Measurements from ENCODE around the gene CCDC177. TPM values are rescaled to one million over a fixed set of nuclear protein-coding genes. Genes with fewer than 3 reads are reported as not detected.

CCDC177 gene
- total RNA-seq, 3 donors from 2014 or later = 0.29 to 0.33 TPM; not detected in 1

GRCh38 chr14:69543341-69544115, 31.1 kb downstream of the CCDC177 start:
- H3K36me3 ChIP-seq = no peaks in the 10 kb centered on the region
- peak overlapping the region in 1 of 2 donors; percentile 37 for H3K27ac ChIP-seq
- peak in 1 of 2 donors; percentile 81 for DNase-seq (ENCODE audit: low spot score in 2 of 2)
- TF ChIP-seq CTCF (IDR thresholded peaks at IDR 0.05) (no peak), POLR2AphosphoS5 (IDR thresholded peaks at IDR 0.05) (peak in 1 of 3 donors; percentile 68)
- intact Hi-C loops (cut with DNase I; ENCODE audit: low total_unique reads) = no loop called here
- peaks cover 0 to 9% of the 10 kb centered on the region in 2 donors for H3K27me3 ChIP-seq
- H3K9me3 ChIP-seq = no peaks in the 10 kb centered on the region
- H3K4me1 ChIP-seq = no peaks in the 10 kb centered on the region
- no peak overlapping the region for H3K4me3 ChIP-seq

GRCh38 chr14:69542311-69542710, 32.4 kb downstream of the CCDC177 start:
- Histone ChIP-seq H3K27ac (no peak overlapping the region), H3K4me3 (no peak overlapping the region), H3K4me1 (no peaks in the 10 kb centered on the region), H3K36me3 (no peaks in the 10 kb centered on the region), H3K9me3 (no peaks in the 10 kb centered on the region), H3K27me3 (no peaks in the 10 kb centered on the region)
- no peak for DNase-seq (ENCODE audit: low spot score in 2 of 2)
- intact Hi-C loops (cut with DNase I; ENCODE audit: low total_unique reads) = no loop called here
- no peak for TF ChIP-seq POLR2AphosphoS5 (IDR thresholded peaks at IDR 0.05)
- no peak for TF ChIP-seq POLR2A (IDR thresholded peaks at IDR 0.05)
- TF ChIP-seq CTCF (IDR thresholded peaks at IDR 0.05) = no peak

GRCh38 chr14:69540654-69541335, 33.9 kb downstream of the CCDC177 start:
- no peak for DNase-seq (ENCODE audit: low spot score in 2 of 2)
- Histone ChIP-seq H3K36me3 (no peaks in the 10 kb centered on the region), H3K9me3 (no peaks in the 10 kb centered on the region), H3K4me1 (no peaks in the 10 kb centered on the region), H3K4me3 (no peak overlapping the region), H3K27me3 (no peaks in the 10 kb centered on the region), H3K27ac (peak overlapping the region; percentile 50 to 61)
- intact Hi-C loops (cut with DNase I; ENCODE audit: low total_unique reads) = no loop called here
- TF ChIP-seq POLR2AphosphoS5 (IDR thresholded peaks at IDR 0.05) (no peak), CTCF (IDR thresholded peaks at IDR 0.05) (no peak), POLR2A (IDR thresholded peaks at IDR 0.05) (no peak)

- no peaks in the 10 kb centered on the region for H3K9me3 ChIP-seq
- no peaks in the 10 kb centered on the region for H3K4me1 ChIP-seq
- peak overlapping the region; percentile 50 to 61 for H3K27ac ChIP-seq
These were observed 34.9 kb downstream of the CCDC177 start for GRCh38 chr14:69539631-69540410.

More at GRCh38 chr14:69539631-69540410, 34.9 kb downstream of the CCDC177 start:
- DNase-seq (ENCODE audit: low spot score in 2 of 2) = peak in 1 of 2 donors; percentile 32
- intact Hi-C loops (cut with DNase I; ENCODE audit: low total_unique reads) = no loop called here
- H3K4me3 ChIP-seq = no peak overlapping the region
- no peak for TF ChIP-seq POLR2A (IDR thresholded peaks at IDR 0.05)
- TF ChIP-seq POLR2AphosphoS5 (IDR thresholded peaks at IDR 0.05) = peak in 1 of 3 donors; percentile 38
- no peak for TF ChIP-seq CTCF (IDR thresholded peaks at IDR 0.05)
- no peaks in the 10 kb centered on the region for H3K27me3 ChIP-seq
- no peaks in the 10 kb centered on the region for H3K36me3 ChIP-seq

Data from breast epithelium (tissue), 4 donors.